GM23338 (cell line): ENCODE measurements around the gene SLC24A4. TPM values are rescaled to one million over a fixed set of nuclear protein-coding genes. Genes with fewer than 3 reads are reported as not detected.

ENCODE experiments used
- ATAC-seq: fragments of 200-7000 bp; cut with Tn5 transposase; 3 replicates; pipeline ENCODE4 v1.9.1; 2020
- DNase-seq: peaks from one replicate; pipeline ENCODE4 v3.0.0-alpha.2; 2015; ENCODE audit warnings: low spot score
- H2AFZ ChIP-seq: fragments of 200-600 bp; sonication (generic); 2 replicates; pipeline ENCODE4 v1.8.0; 2016; ENCODE audit warnings: antibody characterized with exemption, mild to moderate bottlenecking, moderate library complexity
- H3F3A ChIP-seq: fragments of 200-600 bp; sonication (generic); replicated peaks from 2 replicates; pipeline ENCODE4 v1.8.0; 2017; ENCODE audit warnings: antibody characterized with exemption, mixed run types, low read depth
- H3K27ac ChIP-seq: fragments of 200-600 bp; sonication (generic); 2 replicates; pipeline ENCODE4 v1.6.1; 2016; ENCODE audit warnings: low read depth
- H3K27me3 ChIP-seq: fragments of 200-600 bp; sonication (generic); 2 replicates; pipeline ENCODE4 v1.8.0; 2016; ENCODE audit warnings: mild to moderate bottlenecking, mixed run types, moderate library complexity; ENCODE audit not compliant: insufficient read depth
- H3K36me3 ChIP-seq: fragments of 200-600 bp; sonication (generic); 2 replicates; pipeline ENCODE4 v1.8.0; 2016; ENCODE audit warnings: mild to moderate bottlenecking; ENCODE audit not compliant: insufficient read depth
- H3K4me1 ChIP-seq: fragments of 200-600 bp; sonication (generic); 2 replicates; pipeline ENCODE4 v1.8.0; 2016; ENCODE audit warnings: mild to moderate bottlenecking, moderate library complexity; ENCODE audit not compliant: insufficient read depth
- H3K4me2 ChIP-seq: fragments of 200-600 bp; sonication (generic); 2 replicates; pipeline ENCODE4 v1.7.1; 2017; ENCODE audit warnings: mixed run types
- H3K4me3 ChIP-seq: fragments of 200-600 bp; sonication (generic); 2 replicates; pipeline ENCODE4 v1.6.1; 2016; ENCODE audit warnings: mixed run types
- H3K79me2 ChIP-seq: fragments of 200-600 bp; sonication (generic); replicated peaks from 2 replicates; pipeline ENCODE4 v1.8.0; 2017; ENCODE audit warnings: mild to moderate bottlenecking; ENCODE audit not compliant: insufficient read depth
- H3K9me2 ChIP-seq: fragments of 200-600 bp; sonication (generic); 2 replicates; pipeline ENCODE4 v1.8.0; 2017; ENCODE audit not compliant: insufficient read depth
- H4K20me1 ChIP-seq: fragments of 200-600 bp; sonication (generic); replicated peaks from 2 replicates; pipeline ENCODE4 v1.8.0; 2017; ENCODE audit warnings: mild to moderate bottlenecking; ENCODE audit not compliant: insufficient read depth
- H3K27ac Mint-ChIP-seq: 2 replicates; pipeline ENCODE4 v1.8.0; 2020; ENCODE audit warnings: inconsistent platforms, mild to moderate bottlenecking, moderate library complexity, mixed read lengths
- H3K27me3 Mint-ChIP-seq: 3 replicates; pipeline ENCODE4 v1.8.0; 2022; ENCODE audit warnings: low read depth, mild to moderate bottlenecking, moderate library complexity, mixed read lengths, inconsistent platforms; ENCODE audit not compliant: insufficient read depth, poor library complexity
- H3K36me3 Mint-ChIP-seq: 3 replicates; pipeline ENCODE4 v1.8.0; 2021; ENCODE audit warnings: low read depth, mild to moderate bottlenecking, inconsistent platforms, moderate library complexity, mixed read lengths
- H3K4me1 Mint-ChIP-seq: 3 replicates; pipeline ENCODE4 v1.8.0; 2020; ENCODE audit warnings: mild to moderate bottlenecking, inconsistent platforms, mixed read lengths
- H3K4me3 Mint-ChIP-seq: 3 replicates; pipeline ENCODE4 v1.8.0; 2021; ENCODE audit warnings: moderate library complexity, mild to moderate bottlenecking, inconsistent platforms, mixed read lengths
- H3K9me3 Mint-ChIP-seq: 3 replicates; pipeline ENCODE4 v1.8.0; 2020; ENCODE audit warnings: moderate library complexity, mild to moderate bottlenecking, inconsistent platforms, mixed read lengths
- CREB1 ChIP-seq: fragments of 250-450 bp; sonication (Bioruptor Pico); IDR thresholded peaks from 2 replicates; pipeline ENCODE4 v1.5.0; 2020; ENCODE audit warnings: low read depth, mild to moderate bottlenecking, moderate library complexity
- EZH2 ChIP-seq: fragments of 200-600 bp; sonication (generic); IDR thresholded peaks from one replicate; pipeline ENCODE4 v1.8.0; 2017; ENCODE audit warnings: antibody characterized with exemption, mild to moderate bottlenecking, low read depth; ENCODE audit not compliant: unreplicated experiment
- EZH2phosphoT487 ChIP-seq: fragments of 200-600 bp; sonication (generic); IDR thresholded peaks from one replicate; pipeline ENCODE4 v1.8.1; 2018; ENCODE audit warnings: antibody characterized with exemption; ENCODE audit not compliant: unreplicated experiment
- JUNB ChIP-seq: IDR thresholded peaks from one replicate; pipeline ENCODE4 v1.6.1; 2016; ENCODE audit warnings: antibody characterized with exemption; ENCODE audit not compliant: unreplicated experiment
- NANOG ChIP-seq: IDR thresholded peaks from 2 replicates; pipeline ENCODE4 v1.6.1; 2016; ENCODE audit warnings: antibody characterized with exemption, borderline replicate concordance
- ZNF114 ChIP-seq: fragments of 250-450 bp; sonication (Bioruptor Pico); IDR thresholded peaks from 2 replicates; pipeline ENCODE4 v1.5.0; 2020; ENCODE audit warnings: mild to moderate bottlenecking, moderate library complexity
- ZNF331 ChIP-seq: fragments of 250-450 bp; sonication (Bioruptor Pico); IDR thresholded peaks from 2 replicates; pipeline ENCODE4 v1.5.0; 2020; ENCODE audit warnings: low read depth, mild to moderate bottlenecking, moderate library complexity
- polyA plus RNA-seq: library from polyadenylated mRNA; unstranded; fragments of >200 nt; fragmentation: Nextera tagmentation; extraction: Ambion mirVana; gene quantifications from 2 replicates; pipeline ENCODE4 v1.2.1, GENCODE V29; 2016
- total RNA-seq: library from RNA; depleted of rRNA; stranded (reverse); fragments of >200 nt; shearing (Covaris generic); gene quantifications from 2 replicates; pipeline ENCODE4 v1.2.3, GENCODE V29; 2014
- TF ChIP-seq, protein P1 (sequence below): fragments of 250-450 bp; sonication (Bioruptor Pico); IDR thresholded peaks from 2 replicates; pipeline ENCODE4 v1.5.0; 2020; ENCODE audit warnings: mild to moderate bottlenecking, moderate library complexity
- TF ChIP-seq, protein P2 (sequence below): IDR thresholded peaks from 2 replicates; pipeline ENCODE4 v1.6.1; 2016; ENCODE audit warnings: antibody characterized with exemption
- TF ChIP-seq, protein P3 (sequence below): IDR thresholded peaks from one replicate; pipeline ENCODE4 v1.6.1; 2018; ENCODE audit warnings: antibody characterized with exemption; ENCODE audit not compliant: unreplicated experiment
- TF ChIP-seq, protein P4 (sequence below), 2 experiments: fragments of 200-600 bp in 1 of 2; sonication (generic) in 1 of 2; conservative IDR thresholded peaks; 2 replicates each; pipeline versions ENCODE4 v1.5.1 to v1.6.1; 2016 to 2017; ENCODE audit warnings: antibody characterized with exemption in 2 of 2, low read depth in 2 of 2, mild to moderate bottlenecking in 2 of 2, moderate library complexity in 1 of 2

Gene SLC24A4
- total and polyA plus RNA-seq, 2 experiments from 2014 or later, result 0.06 to 0.38 TPM

DNA sequence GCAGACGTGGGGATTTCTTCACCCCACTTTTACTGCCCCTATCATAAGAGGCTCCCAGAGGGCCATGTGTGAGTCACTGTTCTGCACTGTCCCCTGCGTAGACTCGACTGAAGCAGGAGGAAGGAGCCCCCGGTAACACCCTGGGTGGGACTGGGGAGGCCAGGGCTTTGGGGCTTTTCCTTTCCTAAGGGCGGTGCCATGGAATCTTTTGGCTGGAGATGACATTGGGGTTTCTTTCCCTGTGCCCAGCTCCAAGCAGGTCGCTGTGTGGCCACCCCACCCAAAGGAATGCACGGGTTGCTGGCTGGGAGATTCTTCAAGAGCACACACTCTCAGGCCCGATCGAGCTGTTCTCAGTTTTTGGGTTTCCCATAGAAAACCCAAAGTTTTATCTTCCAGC is 128.3 kb downstream of the SLC24A4 start (continued):
- TF ChIP-seq NANOG (no peak), EZH2 (no peak), JUNB (no peak)
- TF ChIP-seq, protein P1, sequence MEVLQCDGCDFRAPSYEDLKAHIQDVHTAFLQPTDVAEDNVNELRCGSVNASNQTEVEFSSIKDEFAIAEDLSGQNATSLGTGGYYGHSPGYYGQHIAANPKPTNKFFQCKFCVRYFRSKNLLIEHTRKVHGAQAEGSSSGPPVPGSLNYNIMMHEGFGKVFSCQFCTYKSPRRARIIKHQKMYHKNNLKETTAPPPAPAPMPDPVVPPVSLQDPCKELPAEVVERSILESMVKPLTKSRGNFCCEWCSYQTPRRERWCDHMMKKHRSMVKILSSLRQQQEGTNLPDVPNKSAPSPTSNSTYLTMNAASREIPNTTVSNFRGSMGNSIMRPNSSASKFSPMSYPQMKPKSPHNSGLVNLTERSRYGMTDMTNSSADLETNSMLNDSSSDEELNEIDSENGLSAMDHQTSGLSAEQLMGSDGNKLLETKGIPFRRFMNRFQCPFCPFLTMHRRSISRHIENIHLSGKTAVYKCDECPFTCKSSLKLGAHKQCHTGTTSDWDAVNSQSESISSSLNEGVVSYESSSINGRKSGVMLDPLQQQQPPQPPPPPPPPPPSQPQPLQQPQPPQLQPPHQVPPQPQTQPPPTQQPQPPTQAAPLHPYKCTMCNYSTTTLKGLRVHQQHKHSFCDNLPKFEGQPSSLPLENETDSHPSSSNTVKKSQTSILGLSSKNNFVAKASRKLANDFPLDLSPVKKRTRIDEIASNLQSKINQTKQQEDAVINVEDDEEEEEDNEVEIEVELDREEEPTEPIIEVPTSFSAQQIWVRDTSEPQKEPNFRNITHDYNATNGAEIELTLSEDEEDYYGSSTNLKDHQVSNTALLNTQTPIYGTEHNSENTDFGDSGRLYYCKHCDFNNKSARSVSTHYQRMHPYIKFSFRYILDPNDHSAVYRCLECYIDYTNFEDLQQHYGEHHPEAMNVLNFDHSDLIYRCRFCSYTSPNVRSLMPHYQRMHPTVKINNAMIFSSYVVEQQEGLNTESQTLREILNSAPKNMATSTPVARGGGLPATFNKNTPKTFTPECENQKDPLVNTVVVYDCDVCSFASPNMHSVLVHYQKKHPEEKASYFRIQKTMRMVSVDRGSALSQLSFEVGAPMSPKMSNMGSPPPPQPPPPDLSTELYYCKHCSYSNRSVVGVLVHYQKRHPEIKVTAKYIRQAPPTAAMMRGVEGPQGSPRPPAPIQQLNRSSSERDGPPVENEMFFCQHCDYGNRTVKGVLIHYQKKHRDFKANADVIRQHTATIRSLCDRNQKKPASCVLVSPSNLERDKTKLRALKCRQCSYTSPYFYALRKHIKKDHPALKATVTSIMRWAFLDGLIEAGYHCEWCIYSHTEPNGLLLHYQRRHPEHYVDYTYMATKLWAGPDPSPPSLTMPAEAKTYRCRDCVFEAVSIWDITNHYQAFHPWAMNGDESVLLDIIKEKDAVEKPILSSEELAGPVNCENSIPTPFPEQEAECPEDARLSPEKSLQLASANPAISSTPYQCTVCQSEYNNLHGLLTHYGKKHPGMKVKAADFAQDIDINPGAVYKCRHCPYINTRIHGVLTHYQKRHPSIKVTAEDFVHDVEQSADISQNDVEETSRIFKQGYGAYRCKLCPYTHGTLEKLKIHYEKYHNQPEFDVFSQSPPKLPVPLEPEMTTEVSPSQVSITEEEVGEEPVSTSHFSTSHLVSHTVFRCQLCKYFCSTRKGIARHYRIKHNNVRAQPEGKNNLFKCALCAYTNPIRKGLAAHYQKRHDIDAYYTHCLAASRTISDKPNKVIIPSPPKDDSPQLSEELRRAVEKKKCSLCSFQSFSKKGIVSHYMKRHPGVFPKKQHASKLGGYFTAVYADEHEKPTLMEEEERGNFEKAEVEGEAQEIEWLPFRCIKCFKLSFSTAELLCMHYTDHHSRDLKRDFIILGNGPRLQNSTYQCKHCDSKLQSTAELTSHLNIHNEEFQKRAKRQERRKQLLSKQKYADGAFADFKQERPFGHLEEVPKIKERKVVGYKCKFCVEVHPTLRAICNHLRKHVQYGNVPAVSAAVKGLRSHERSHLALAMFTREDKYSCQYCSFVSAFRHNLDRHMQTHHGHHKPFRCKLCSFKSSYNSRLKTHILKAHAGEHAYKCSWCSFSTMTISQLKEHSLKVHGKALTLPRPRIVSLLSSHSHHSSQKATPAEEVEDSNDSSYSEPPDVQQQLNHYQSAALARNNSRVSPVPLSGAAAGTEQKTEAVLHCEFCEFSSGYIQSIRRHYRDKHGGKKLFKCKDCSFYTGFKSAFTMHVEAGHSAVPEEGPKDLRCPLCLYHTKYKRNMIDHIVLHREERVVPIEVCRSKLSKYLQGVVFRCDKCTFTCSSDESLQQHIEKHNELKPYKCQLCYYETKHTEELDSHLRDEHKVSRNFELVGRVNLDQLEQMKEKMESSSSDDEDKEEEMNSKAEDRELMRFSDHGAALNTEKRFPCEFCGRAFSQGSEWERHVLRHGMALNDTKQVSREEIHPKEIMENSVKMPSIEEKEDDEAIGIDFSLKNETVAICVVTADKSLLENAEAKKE (CRISPR knock-in tag), result no peak
- TF ChIP-seq, protein P2, sequence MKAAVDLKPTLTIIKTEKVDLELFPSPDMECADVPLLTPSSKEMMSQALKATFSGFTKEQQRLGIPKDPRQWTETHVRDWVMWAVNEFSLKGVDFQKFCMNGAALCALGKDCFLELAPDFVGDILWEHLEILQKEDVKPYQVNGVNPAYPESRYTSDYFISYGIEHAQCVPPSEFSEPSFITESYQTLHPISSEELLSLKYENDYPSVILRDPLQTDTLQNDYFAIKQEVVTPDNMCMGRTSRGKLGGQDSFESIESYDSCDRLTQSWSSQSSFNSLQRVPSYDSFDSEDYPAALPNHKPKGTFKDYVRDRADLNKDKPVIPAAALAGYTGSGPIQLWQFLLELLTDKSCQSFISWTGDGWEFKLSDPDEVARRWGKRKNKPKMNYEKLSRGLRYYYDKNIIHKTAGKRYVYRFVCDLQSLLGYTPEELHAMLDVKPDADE, result no peak

DNA sequence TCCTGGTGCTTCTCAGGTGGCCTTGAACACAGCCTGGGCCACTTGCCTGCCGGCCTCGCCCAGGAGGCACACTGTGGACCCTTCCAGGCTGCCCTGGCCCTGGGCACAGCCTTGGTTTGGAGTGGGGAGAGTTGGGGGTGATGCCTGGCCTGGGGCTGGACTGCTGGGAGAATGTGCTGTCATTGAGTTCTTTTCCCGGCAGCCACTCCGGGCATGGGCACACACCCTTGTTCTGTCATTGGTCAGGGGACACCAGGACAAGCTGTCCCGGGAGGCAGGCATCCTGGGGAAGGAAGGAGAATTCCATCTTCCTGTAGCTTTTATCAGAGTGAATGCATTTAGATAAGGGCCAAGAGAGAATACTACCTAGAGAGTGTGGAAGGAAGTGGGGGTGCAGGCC is 128.8 kb downstream of the SLC24A4 start:
- Histone ChIP-seq H3K79me2 (no peaks in the 10 kb centered on the region), H3K9me2 (no peaks in the 10 kb centered on the region), H3K4me1 (no peaks in the 10 kb centered on the region), H3K27ac (no peak overlapping the region), H4K20me1 (no peaks in the 10 kb centered on the region), H2AFZ (no peak overlapping the region), H3K36me3 (no peaks in the 10 kb centered on the region), H3F3A (no peaks in the 10 kb centered on the region), H3K27me3 (no peaks in the 10 kb centered on the region), H3K4me2 (no peak overlapping the region), H3K4me3 (no peak overlapping the region)
- Mint-ChIP-seq H3K4me1 (no peaks in the 10 kb centered on the region; the same call in 1 of the 3 replicates), H3K4me3 (no peak overlapping the region), H3K27me3 (peaks cover 10% of the 10 kb centered on the region), H3K36me3 (no peaks in the 10 kb centered on the region), H3K27ac (no peak overlapping the region), H3K9me3 (no peaks in the 10 kb centered on the region; the same call in 2 of the 3 replicates)
- DNase-seq (no peak), ATAC-seq (no peak)
- TF ChIP-seq EZH2 (no peak), ZNF331 (no peak), EZH2phosphoT487 (no peak), ZNF114 (CRISPR knock-in tag) (no peak), JUNB (no peak), CREB1 (CRISPR knock-in tag) (no peak)
- TF ChIP-seq, protein P3, sequence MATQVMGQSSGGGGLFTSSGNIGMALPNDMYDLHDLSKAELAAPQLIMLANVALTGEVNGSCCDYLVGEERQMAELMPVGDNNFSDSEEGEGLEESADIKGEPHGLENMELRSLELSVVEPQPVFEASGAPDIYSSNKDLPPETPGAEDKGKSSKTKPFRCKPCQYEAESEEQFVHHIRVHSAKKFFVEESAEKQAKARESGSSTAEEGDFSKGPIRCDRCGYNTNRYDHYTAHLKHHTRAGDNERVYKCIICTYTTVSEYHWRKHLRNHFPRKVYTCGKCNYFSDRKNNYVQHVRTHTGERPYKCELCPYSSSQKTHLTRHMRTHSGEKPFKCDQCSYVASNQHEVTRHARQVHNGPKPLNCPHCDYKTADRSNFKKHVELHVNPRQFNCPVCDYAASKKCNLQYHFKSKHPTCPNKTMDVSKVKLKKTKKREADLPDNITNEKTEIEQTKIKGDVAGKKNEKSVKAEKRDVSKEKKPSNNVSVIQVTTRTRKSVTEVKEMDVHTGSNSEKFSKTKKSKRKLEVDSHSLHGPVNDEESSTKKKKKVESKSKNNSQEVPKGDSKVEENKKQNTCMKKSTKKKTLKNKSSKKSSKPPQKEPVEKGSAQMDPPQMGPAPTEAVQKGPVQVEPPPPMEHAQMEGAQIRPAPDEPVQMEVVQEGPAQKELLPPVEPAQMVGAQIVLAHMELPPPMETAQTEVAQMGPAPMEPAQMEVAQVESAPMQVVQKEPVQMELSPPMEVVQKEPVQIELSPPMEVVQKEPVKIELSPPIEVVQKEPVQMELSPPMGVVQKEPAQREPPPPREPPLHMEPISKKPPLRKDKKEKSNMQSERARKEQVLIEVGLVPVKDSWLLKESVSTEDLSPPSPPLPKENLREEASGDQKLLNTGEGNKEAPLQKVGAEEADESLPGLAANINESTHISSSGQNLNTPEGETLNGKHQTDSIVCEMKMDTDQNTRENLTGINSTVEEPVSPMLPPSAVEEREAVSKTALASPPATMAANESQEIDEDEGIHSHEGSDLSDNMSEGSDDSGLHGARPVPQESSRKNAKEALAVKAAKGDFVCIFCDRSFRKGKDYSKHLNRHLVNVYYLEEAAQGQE, result no peak
- TF ChIP-seq, protein P4, sequence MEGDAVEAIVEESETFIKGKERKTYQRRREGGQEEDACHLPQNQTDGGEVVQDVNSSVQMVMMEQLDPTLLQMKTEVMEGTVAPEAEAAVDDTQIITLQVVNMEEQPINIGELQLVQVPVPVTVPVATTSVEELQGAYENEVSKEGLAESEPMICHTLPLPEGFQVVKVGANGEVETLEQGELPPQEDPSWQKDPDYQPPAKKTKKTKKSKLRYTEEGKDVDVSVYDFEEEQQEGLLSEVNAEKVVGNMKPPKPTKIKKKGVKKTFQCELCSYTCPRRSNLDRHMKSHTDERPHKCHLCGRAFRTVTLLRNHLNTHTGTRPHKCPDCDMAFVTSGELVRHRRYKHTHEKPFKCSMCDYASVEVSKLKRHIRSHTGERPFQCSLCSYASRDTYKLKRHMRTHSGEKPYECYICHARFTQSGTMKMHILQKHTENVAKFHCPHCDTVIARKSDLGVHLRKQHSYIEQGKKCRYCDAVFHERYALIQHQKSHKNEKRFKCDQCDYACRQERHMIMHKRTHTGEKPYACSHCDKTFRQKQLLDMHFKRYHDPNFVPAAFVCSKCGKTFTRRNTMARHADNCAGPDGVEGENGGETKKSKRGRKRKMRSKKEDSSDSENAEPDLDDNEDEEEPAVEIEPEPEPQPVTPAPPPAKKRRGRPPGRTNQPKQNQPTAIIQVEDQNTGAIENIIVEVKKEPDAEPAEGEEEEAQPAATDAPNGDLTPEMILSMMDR (conservative IDR thresholded peaks at IDR 0.05; ENCODE audit: low read depth in 2 of 2), result no peak
